GM12878 (cell line): Measurements from ENCODE around the gene CNR1. TPM values are rescaled to one million over a fixed set of nuclear protein-coding genes. Genes with fewer than 3 reads are reported as not detected.

Source experiments
- ATAC-seq: fragments of 200-7000 bp; cut with Tn5 transposase; 3 replicates; pipeline ENCODE4 v1.9.1; 2020; ENCODE audit warnings: mild to moderate bottlenecking, moderate library complexity
- BruUV-seq: library from RNA; stranded (reverse); fragments of 400-500 nt; replicated peaks from 2 replicates; lab custom pipeline; 2021; lab: Mats Ljungman, UMichigan
- CTCF ChIA-PET: fragments of 300-600 bp; sonication (Branson Sonifier 250); formaldehyde crosslinking; extraction: SDS; loops from one replicate; lab custom pipeline; 2021; ENCODE audit warnings: inconsistent platforms; lab: Yijun Ruan, JAX
- POLR2A ChIA-PET: fragments of 350-600 bp; formaldehyde crosslinking; extraction: SDS; loops from one replicate; lab custom pipeline; 2021; ENCODE audit warnings: inconsistent platforms; lab: Charles Lee
- RAD21 ChIA-PET: fragments of 300-600 bp; sonication (Branson Sonifier 250); formaldehyde crosslinking; loops from one replicate; lab custom pipeline; 2023; ENCODE audit warnings: antibody characterized with exemption; ENCODE audit not compliant: unreplicated experiment; lab: Charles Lee
- SMC1A ChIA-PET: fragments of 300-600 bp; sonication (Branson Sonifier 250); formaldehyde crosslinking; loops from one replicate; lab custom pipeline; 2023; ENCODE audit not compliant: unreplicated experiment, uncharacterized antibody; lab: Charles Lee
- DNase-seq: peaks from one replicate; pipeline ENCODE4 v3.0.0-alpha.2; 2011; ENCODE audit warnings: low read depth, low spot score
- FAIRE-seq: peaks from 3 replicates; lab custom pipeline; 2011; peaks lifted over from hg19 to GRCh38; lab: Jason Lieb, UNC
- H2AFZ ChIP-seq: 2 replicates; pipeline ENCODE4 v1.6.0; 2011; ENCODE audit warnings: low read depth, low read length, control low read depth; ENCODE audit not compliant: control insufficient read depth
- H3K27ac ChIP-seq: 2 replicates; pipeline ENCODE4 v1.5.1; 2011; ENCODE audit warnings: control low read depth; ENCODE audit not compliant: control insufficient read depth, insufficient read depth
- H3K27me3 ChIP-seq, 2 experiments: replicated peaks in 1 of 2; 2 replicates each; pipeline versions ENCODE4 v1.6.0 to v1.6.1; 2011; ENCODE audit warnings: low read length in 1 of 2; ENCODE audit not compliant: control insufficient read depth in 2 of 2, insufficient read depth in 2 of 2
- H3K36me3 ChIP-seq, 2 experiments: 2 replicates each; pipeline ENCODE4 v1.5.1; 2011; ENCODE audit warnings: low read length in 1 of 2; ENCODE audit not compliant: control insufficient read depth in 2 of 2, insufficient read depth in 2 of 2
- H3K4me1 ChIP-seq: 2 replicates; pipeline ENCODE4 v1.6.1; 2011; ENCODE audit warnings: mild to moderate bottlenecking, low read length, moderate library complexity, mixed read lengths; ENCODE audit not compliant: control insufficient read depth, insufficient read depth
- H3K4me2 ChIP-seq: 2 replicates; pipeline ENCODE4 v1.6.0; 2011; ENCODE audit warnings: control low read depth; ENCODE audit not compliant: control insufficient read depth, insufficient read depth
- H3K4me3 ChIP-seq: fragments of 200-600 bp; sonication (generic); 2 replicates; pipeline ENCODE4 v1.5.1; 2016
- H3K79me2 ChIP-seq: 2 replicates; pipeline ENCODE4 v1.6.0; 2011; ENCODE audit warnings: low read length; ENCODE audit not compliant: control insufficient read depth, insufficient read depth
- H3K9ac ChIP-seq: 2 replicates; pipeline ENCODE4 v1.8.0; 2011; ENCODE audit warnings: low read length, control low read depth, mixed read lengths; ENCODE audit not compliant: control insufficient read depth, insufficient read depth
- H3K9me3 ChIP-seq: replicated peaks from 3 replicates; pipeline ENCODE4 v1.5.1; 2011; ENCODE audit warnings: mild to moderate bottlenecking, low read length; ENCODE audit not compliant: control insufficient read depth, insufficient read depth
- H4K20me1 ChIP-seq: 2 replicates; pipeline ENCODE4 v1.6.0; 2011; ENCODE audit not compliant: control insufficient read depth, insufficient read depth
- BHLHE40 ChIP-seq, 2 experiments: fragments of 450-650 bp in 1 of 2; IDR thresholded peaks; 2 replicates each; pipeline ENCODE4 v1.6.1; 2011 to 2017; ENCODE audit warnings: low read depth in 2 of 2, borderline replicate concordance in 1 of 2, improper control_type of control experiment in 1 of 2, low read length in 1 of 2, mild to moderate bottlenecking in 1 of 2
- CHD2 ChIP-seq: IDR thresholded peaks from 2 replicates; pipeline ENCODE4 v1.6.1; 2011; ENCODE audit warnings: low read depth, low read length, improper control_type of control experiment, borderline replicate concordance
- DPF2 ChIP-seq: fragments of 450-650 bp; IDR thresholded peaks from 2 replicates; pipeline ENCODE4 v1.6.1; 2017; ENCODE audit warnings: mild to moderate bottlenecking
- FOXK2 ChIP-seq: fragments of 450-650 bp; IDR thresholded peaks from 2 replicates; pipeline ENCODE4 v1.6.1; 2017; ENCODE audit warnings: mild to moderate bottlenecking, moderate library complexity
- GATAD2B ChIP-seq: fragments of 450-650 bp; conservative IDR thresholded peaks from 2 replicates; pipeline ENCODE4 v1.6.1; 2017; ENCODE audit warnings: low read depth, mild to moderate bottlenecking, moderate library complexity
- IKZF2 ChIP-seq, 2 experiments: fragments of 450-650 bp; IDR thresholded peaks; 2 replicates each; pipeline ENCODE4 v1.6.1; 2017; ENCODE audit warnings: mild to moderate bottlenecking in 2 of 2, moderate library complexity in 2 of 2
- IRF4 ChIP-seq: IDR thresholded peaks from 2 replicates; pipeline ENCODE4 v1.6.1; 2011; ENCODE audit warnings: low read depth, low read length
- NFYB ChIP-seq: IDR thresholded peaks from 2 replicates; pipeline ENCODE4 v1.6.1; 2011; ENCODE audit warnings: low read depth, mild to moderate bottlenecking, low read length, improper control_type of control experiment, moderate library complexity; ENCODE audit not compliant: insufficient read depth
- NR2F1 ChIP-seq: fragments of 450-650 bp; conservative IDR thresholded peaks from 2 replicates; pipeline ENCODE4 v1.6.1; 2017; ENCODE audit warnings: mild to moderate bottlenecking
- RAD21 ChIP-seq: IDR thresholded peaks from 2 replicates; pipeline ENCODE4 v1.6.1; 2011; ENCODE audit warnings: mild to moderate bottlenecking, low read depth, low read length, moderate library complexity; ENCODE audit not compliant: insufficient read depth
- RAD51 ChIP-seq: fragments of 450-650 bp; IDR thresholded peaks from 2 replicates; pipeline ENCODE4 v1.6.1; 2016; ENCODE audit warnings: moderate library complexity, mild to moderate bottlenecking, inconsistent platforms
- RUNX3 ChIP-seq: IDR thresholded peaks from 2 replicates; pipeline ENCODE4 v1.6.1; 2012; ENCODE audit warnings: low read length, inconsistent platforms
- SMC3 ChIP-seq: IDR thresholded peaks from 2 replicates; pipeline ENCODE4 v1.6.1; 2011; ENCODE audit warnings: low read length, improper control_type of control experiment, borderline replicate concordance
- SREBF1 ChIP-seq: IDR thresholded peaks from 2 replicates; pipeline ENCODE4 v1.6.1; 2012; ENCODE audit warnings: mild to moderate bottlenecking, low read length
- SRF ChIP-seq, 2 experiments: IDR thresholded peaks; 2 replicates each; pipeline ENCODE4 v1.6.1; 2011; ENCODE audit warnings: low read depth in 2 of 2, low read length in 2 of 2, mild to moderate bottlenecking in 1 of 2, moderate library complexity in 1 of 2
- YY1 ChIP-seq: IDR thresholded peaks from 2 replicates; pipeline ENCODE4 v1.6.1; 2011; ENCODE audit warnings: low read depth, mild to moderate bottlenecking, low read length
- ZNF24 ChIP-seq: fragments of 450-650 bp; IDR thresholded peaks from 2 replicates; pipeline ENCODE4 v1.6.1; 2017; ENCODE audit warnings: antibody characterized with exemption, mild to moderate bottlenecking
- WGBS: methylation state at CpG from one replicate; pipeline ENCODE4 v1.1.6; 2016; ENCODE audit warnings: low lambda C conversion rate; ENCODE audit not compliant: insufficient replicate concordance, insufficient coverage; ENCODE audit errors: missing lambda C conversion rate; 5-methylcytosine and 5-hydroxymethylcytosine counted together
- in situ Hi-C: fragments of 300-500 bp; cut with MboI; formaldehyde crosslinking; loops from 9 replicates; pipeline ENCODE4 v1.14.3; 2018; ENCODE audit warnings: mixed read lengths
- intact Hi-C: fragments of 100-400 bp; cut with micrococcal nuclease; formaldehyde crosslinking; loops from one replicate; pipeline ENCODE4 v1.14.2; 2022; ENCODE audit not compliant: unreplicated experiment
- polyA plus RNA-seq, 11 experiments: library from polyadenylated mRNA; depleted of rRNA in 4 of 11; unstranded in 6 of 11; stranded (reverse) in 5 of 11; fragments of >200 nt; fragmentation: Nextera tagmentation in 4 of 11; fragmentation: Illumina TruSeq in 1 of 11; extraction: Ambion mirVana in 4 of 11; extraction: Trizol in 1 of 11; gene quantifications; 1 replicate in 1 of 11; 2 replicates in 10 of 11; pipeline versions ENCODE4 v1.2.1 to v1.2.3, GENCODE V29; 2011 to 2016; ENCODE audit warnings: inconsistent platforms in 2 of 11, missing spikeins in 2 of 11, low read depth in 1 of 11
- total RNA-seq, 4 experiments: library from RNA; depleted of rRNA in 3 of 4; stranded (reverse); fragments of >200 nt in 3 of 4; fragmentation: Illumina TruSeq in 1 of 4; extraction: Trizol in 1 of 4; gene quantifications; 2 replicates each; pipeline versions ENCODE4 v1.2.1 to v1.2.3, GENCODE V29; 2013 to 2021
- TF ChIP-seq, protein P1 (sequence below): fragments of 450-650 bp; conservative IDR thresholded peaks from 2 replicates; pipeline ENCODE4 v1.6.1; 2017; ENCODE audit warnings: mild to moderate bottlenecking, moderate library complexity
- TF ChIP-seq, protein P2 (sequence below), 3 experiments: IDR thresholded peaks in 2 of 3; conservative IDR thresholded peaks in 1 of 3; 2 replicates each; pipeline ENCODE4 v1.5.1; 2011; ENCODE audit warnings: low read depth in 3 of 3, low read length in 3 of 3, mild to moderate bottlenecking in 3 of 3, control low read depth in 2 of 3, moderate library complexity in 2 of 3, inconsistent platforms in 1 of 3, mixed read lengths in 1 of 3; ENCODE audit not compliant: control insufficient read depth in 2 of 3, insufficient read depth in 1 of 3; ENCODE audit errors: extremely low read depth in 1 of 3

CNR1 gene
- total and polyA plus RNA-seq, 10 of the 15 experiments (the other 5 are each of a cell fraction or from before 2014, with no cell fraction given) = 2.2 to 15.4 (median 8.5) TPM

DNA sequence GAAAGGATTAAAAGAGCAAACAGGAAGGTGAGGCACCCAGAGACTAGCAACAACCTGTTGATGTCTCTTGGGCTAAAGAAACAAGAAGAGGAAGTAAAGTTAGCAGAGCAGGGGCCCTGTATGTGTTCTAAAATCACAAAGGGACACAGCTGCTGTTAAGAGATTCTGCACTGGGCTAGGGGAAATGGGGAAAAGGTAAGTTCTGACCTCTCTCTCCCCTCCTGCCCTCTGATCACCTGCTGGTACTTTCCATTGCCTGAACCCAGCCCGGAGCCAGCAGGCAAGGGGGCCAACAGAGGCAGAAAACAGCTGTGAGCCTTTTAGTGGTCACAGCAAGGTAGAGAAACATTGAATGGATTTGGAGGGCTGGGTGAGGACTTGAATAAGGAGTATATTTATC, 13.5 kb upstream of the CNR1 start:
- no peaks in the 10 kb centered on the region for H3K27me3 ChIP-seq
- H3K9ac ChIP-seq = peak overlapping the region; percentile 15; the same call in 1 of the 2 replicates
- ATAC-seq (peak; percentile 84), DNase-seq (peak; percentile 66), FAIRE-seq (peak; percentile 78)
- in situ Hi-C loops = no loop called here
- H3K4me1 ChIP-seq = peaks cover 16% of the 10 kb centered on the region; the same call in 1 of the 2 replicates
- ChIA-PET SMC1A (interaction anchor here (0.6 to 2.2 kb wide), 18 partner anchors 10 to 689 kb away, joined by 3 to 10 read pairs (median 4); no protein-coding TSS in a partner anchor), POLR2A (interaction anchor here (0.6 to 1.5 kb wide), 3 partner anchors 451 to 1021 kb away, joined by 3 read pairs; no protein-coding TSS in a partner anchor), CTCF (interaction anchor here (0.8 to 2.0 kb wide), 15 partner anchors 11 to 692 kb away, joined by 3 to 11 read pairs (median 4); partner anchors contain the start of gene CNR1), RAD21 (interaction anchor here (0.7 to 2.3 kb wide), 12 partner anchors 11 to 692 kb away, joined by 3 to 12 read pairs (median 3); no protein-coding TSS in a partner anchor)
- intact Hi-C loops = loop anchor here (1.0 to 5.0 kb wide), 3 partner anchors 313 to 581 kb away; no protein-coding TSS in a partner anchor
- WGBS = 8% methylated on average over 1 of the region's 1 CpG
- H4K20me1 ChIP-seq = no peaks in the 10 kb centered on the region
- no peaks in the 10 kb centered on the region for H3K79me2 ChIP-seq
- no TSS peak for BruUV-seq
- no peak overlapping the region; the same call in 1 of the 2 replicates for H3K4me3 ChIP-seq
- H3K9me3 ChIP-seq = no peaks in the 10 kb centered on the region; the same call in 2 of the 3 replicates
- H3K36me3 ChIP-seq = no peaks in the 10 kb centered on the region
- peak overlapping the region; percentile 80 for H2AFZ ChIP-seq
- H3K4me2 ChIP-seq = peak overlapping the region; percentile 63
- peak overlapping the region; percentile 40 for H3K27ac ChIP-seq
- TF ChIP-seq RAD51 = peak; percentile 43; the same call in 1 of the 2 replicates
- peak; percentile 53 for TF ChIP-seq RAD21
- peak; percentile 61 to 77; a peak in 3 of 4 replicates for TF ChIP-seq BHLHE40 (IDR thresholded peaks at IDR 0.05; ENCODE audit: borderline replicate concordance in 1 of 2, low read depth in 2 of 2, low read length in 1 of 2)
- 0 out of 2 replicates have a peak, but pooled peaks have one; percentile 49 for TF ChIP-seq GATAD2B
- peak; percentile 14; the same call in 1 of the 2 replicates for TF ChIP-seq YY1
- no peak for TF ChIP-seq ZNF24
- TF ChIP-seq FOXK2 = no peak
- no peak for TF ChIP-seq SREBF1
- 0 out of 2 replicates have a peak, but pooled peaks have one; percentile 45 for TF ChIP-seq CHD2
- peak; percentile 58 for TF ChIP-seq RUNX3
- TF ChIP-seq, protein P1, sequence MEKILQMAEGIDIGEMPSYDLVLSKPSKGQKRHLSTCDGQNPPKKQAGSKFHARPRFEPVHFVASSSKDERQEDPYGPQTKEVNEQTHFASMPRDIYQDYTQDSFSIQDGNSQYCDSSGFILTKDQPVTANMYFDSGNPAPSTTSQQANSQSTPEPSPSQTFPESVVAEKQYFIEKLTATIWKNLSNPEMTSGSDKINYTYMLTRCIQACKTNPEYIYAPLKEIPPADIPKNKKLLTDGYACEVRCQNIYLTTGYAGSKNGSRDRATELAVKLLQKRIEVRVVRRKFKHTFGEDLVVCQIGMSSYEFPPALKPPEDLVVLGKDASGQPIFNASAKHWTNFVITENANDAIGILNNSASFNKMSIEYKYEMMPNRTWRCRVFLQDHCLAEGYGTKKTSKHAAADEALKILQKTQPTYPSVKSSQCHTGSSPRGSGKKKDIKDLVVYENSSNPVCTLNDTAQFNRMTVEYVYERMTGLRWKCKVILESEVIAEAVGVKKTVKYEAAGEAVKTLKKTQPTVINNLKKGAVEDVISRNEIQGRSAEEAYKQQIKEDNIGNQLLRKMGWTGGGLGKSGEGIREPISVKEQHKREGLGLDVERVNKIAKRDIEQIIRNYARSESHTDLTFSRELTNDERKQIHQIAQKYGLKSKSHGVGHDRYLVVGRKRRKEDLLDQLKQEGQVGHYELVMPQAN = no peak
- peak in 1 of 2 experiments; percentile 54; a peak in 2 of 4 replicates for TF ChIP-seq IKZF2 (IDR thresholded peaks at IDR 0.05)
- no peak for TF ChIP-seq IRF4
- no peak for TF ChIP-seq SRF (IDR thresholded peaks at IDR 0.05; ENCODE audit: low read depth in 2 of 2, low read length in 2 of 2)
- no peak for TF ChIP-seq NFYB
- TF ChIP-seq DPF2 = peak; percentile 67
- TF ChIP-seq, protein P2, sequence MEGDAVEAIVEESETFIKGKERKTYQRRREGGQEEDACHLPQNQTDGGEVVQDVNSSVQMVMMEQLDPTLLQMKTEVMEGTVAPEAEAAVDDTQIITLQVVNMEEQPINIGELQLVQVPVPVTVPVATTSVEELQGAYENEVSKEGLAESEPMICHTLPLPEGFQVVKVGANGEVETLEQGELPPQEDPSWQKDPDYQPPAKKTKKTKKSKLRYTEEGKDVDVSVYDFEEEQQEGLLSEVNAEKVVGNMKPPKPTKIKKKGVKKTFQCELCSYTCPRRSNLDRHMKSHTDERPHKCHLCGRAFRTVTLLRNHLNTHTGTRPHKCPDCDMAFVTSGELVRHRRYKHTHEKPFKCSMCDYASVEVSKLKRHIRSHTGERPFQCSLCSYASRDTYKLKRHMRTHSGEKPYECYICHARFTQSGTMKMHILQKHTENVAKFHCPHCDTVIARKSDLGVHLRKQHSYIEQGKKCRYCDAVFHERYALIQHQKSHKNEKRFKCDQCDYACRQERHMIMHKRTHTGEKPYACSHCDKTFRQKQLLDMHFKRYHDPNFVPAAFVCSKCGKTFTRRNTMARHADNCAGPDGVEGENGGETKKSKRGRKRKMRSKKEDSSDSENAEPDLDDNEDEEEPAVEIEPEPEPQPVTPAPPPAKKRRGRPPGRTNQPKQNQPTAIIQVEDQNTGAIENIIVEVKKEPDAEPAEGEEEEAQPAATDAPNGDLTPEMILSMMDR (IDR thresholded peaks at IDR 0.05 in 2 of 3, conservative IDR thresholded peaks at IDR 0.05 in 1 of 3; ENCODE audit: control insufficient read depth in 2 of 3, extremely low read depth in 1 of 3, insufficient read depth in 1 of 3, low read depth in 3 of 3, low read length in 3 of 3) = peak; percentile 18 to 46 (median 26); a peak in 5 of 6 replicates
- TF ChIP-seq NR2F1 = peak; percentile 94
- peak; percentile 31; the same call in 1 of the 2 replicates for TF ChIP-seq SMC3
